ENCODE data around the gene KANSL1. TPM values are rescaled to one million over a fixed set of nuclear protein-coding genes. Genes with fewer than 3 reads are reported as not detected.
"Not testable (repeated sequence)": the region's sequence is repeated elsewhere in the genome, so short reads cannot be mapped to it uniquely, and the experiment has no call there.

KANSL1 gene
- total RNA-seq, result 100 to 1,000 TPM in 1 of 2 donors, 10 to 100 TPM in 1; 83.6 to 170 TPM

- H3K27me3 Mint-ChIP-seq, result no peaks in the 10 kb centered on the region
These were observed at the start of gene KANSL1 for GRCh38 chr17:46193151-46193625. TSS of gene KANSL1 (minus strand) at chr17:46193429. CDS start at chr17:46172143, 21,286 bp downstream.

GRCh38 chr17:46231359-46231758 lies 38.1 kb upstream of the KANSL1 start:
- H3K4me3 Mint-ChIP-seq; H3K27me3 Mint-ChIP-seq; H3K27ac Mint-ChIP-seq; H3K4me1 Mint-ChIP-seq; H3K9me3 Mint-ChIP-seq; H3K36me3 Mint-ChIP-seq (ENCODE audit: low read depth); ATAC-seq (replicated peaks): not testable (repeated sequence)

More at GRCh38 chr17:46193151-46193625, at the start of gene KANSL1:
- H3K27ac Mint-ChIP-seq, result peak within 1 kb of the TSS; percentile 88
- peaks cover 47% of the 10 kb centered on the region for H3K4me1 Mint-ChIP-seq
- H3K36me3 Mint-ChIP-seq (ENCODE audit: low read depth), result peaks cover 32% of the 10 kb centered on the region
- H3K9me3 Mint-ChIP-seq, result no peaks in the 10 kb centered on the region
- ATAC-seq (replicated peaks), result peak; percentile 63
- H3K4me3 Mint-ChIP-seq, result peak within 1 kb of the TSS; percentile 94

- not testable (repeated sequence) for H3K9me3 Mint-ChIP-seq, H3K4me1 Mint-ChIP-seq, H3K27me3 Mint-ChIP-seq
- peak overlapping the region; percentile 86 for H3K4me3 Mint-ChIP-seq
- peak overlapping the region; percentile 78 for H3K27ac Mint-ChIP-seq
- peaks cover 12% of the 10 kb centered on the region for H3K36me3 Mint-ChIP-seq (ENCODE audit: low read depth)
- peak; percentile 98 for ATAC-seq (replicated peaks)
These were observed 32.1 kb upstream of the KANSL1 start for GRCh38 chr17:46225274-46225794.

- not testable (repeated sequence) for H3K4me1 Mint-ChIP-seq, H3K27me3 Mint-ChIP-seq, H3K9me3 Mint-ChIP-seq
- Mint-ChIP-seq H3K4me3 (peak overlapping the region; percentile 86), H3K36me3 (ENCODE audit: low read depth) (peaks cover 17% of the 10 kb centered on the region), H3K27ac (peak overlapping the region; percentile 78)
- peak; percentile 34 for ATAC-seq (replicated peaks)
These were observed 31.6 kb upstream of the KANSL1 start for GRCh38 chr17:46224864-46225263.

GRCh38 chr17:46223041-46223440 lies 29.8 kb upstream of the KANSL1 start:
- H3K36me3 Mint-ChIP-seq (ENCODE audit: low read depth), result peaks cover 34% of the 10 kb centered on the region
- peak overlapping the region; percentile 84 for H3K4me3 Mint-ChIP-seq
- H3K9me3 Mint-ChIP-seq, H3K27ac Mint-ChIP-seq, H3K27me3 Mint-ChIP-seq, H3K4me1 Mint-ChIP-seq: not testable (repeated sequence)
- ATAC-seq (replicated peaks), result peak; percentile 67

GRCh38 chr17:46216682-46217081 lies 23.5 kb upstream of the KANSL1 start:
- Mint-ChIP-seq H3K4me1 (peaks cover 14% of the 10 kb centered on the region), H3K27ac (no peak overlapping the region), H3K4me3 (no peak overlapping the region), H3K36me3 (ENCODE audit: low read depth) (peaks cover 82% of the 10 kb centered on the region), H3K9me3 (no peaks in the 10 kb centered on the region), H3K27me3 (no peaks in the 10 kb centered on the region)
- ATAC-seq (replicated peaks), result no peak

- peak overlapping the region; percentile 10 for H3K4me3 Mint-ChIP-seq
- peak; percentile 74 for ATAC-seq (replicated peaks)
- peak overlapping the region; percentile 1 for H3K27ac Mint-ChIP-seq
- peaks cover 73% of the 10 kb centered on the region for H3K36me3 Mint-ChIP-seq (ENCODE audit: low read depth)
- H3K27me3 Mint-ChIP-seq, result no peaks in the 10 kb centered on the region
- H3K4me1 Mint-ChIP-seq, result peaks cover 14% of the 10 kb centered on the region
- no peaks in the 10 kb centered on the region for H3K9me3 Mint-ChIP-seq
These were observed 19.6 kb upstream of the KANSL1 start for GRCh38 chr17:46212634-46213435.

- H3K9me3 Mint-ChIP-seq, result no peaks in the 10 kb centered on the region
- peaks cover 7% of the 10 kb centered on the region for H3K4me1 Mint-ChIP-seq
- H3K27ac Mint-ChIP-seq, result no peak overlapping the region
- H3K36me3 Mint-ChIP-seq (ENCODE audit: low read depth), result peaks cover 65% of the 10 kb centered on the region
- no peak overlapping the region for H3K4me3 Mint-ChIP-seq
- H3K27me3 Mint-ChIP-seq, result no peaks in the 10 kb centered on the region
- ATAC-seq (replicated peaks), result no peak
These were observed 15.8 kb upstream of the KANSL1 start for GRCh38 chr17:46208997-46209396.

- ATAC-seq (replicated peaks), result no peak
These were observed 12.7 kb upstream of the KANSL1 start for GRCh38 chr17:46205975-46206374.

GRCh38 chr17:46202424-46202823 lies 9.2 kb upstream of the KANSL1 start:
- no peak overlapping the region for H3K4me3 Mint-ChIP-seq
- peaks cover 30% of the 10 kb centered on the region for H3K36me3 Mint-ChIP-seq (ENCODE audit: low read depth)

More at GRCh38 chr17:46205975-46206374, 12.7 kb upstream of the KANSL1 start:
- H3K4me3 Mint-ChIP-seq, result no peak overlapping the region
- no peak overlapping the region for H3K27ac Mint-ChIP-seq
- H3K27me3 Mint-ChIP-seq, result no peaks in the 10 kb centered on the region
- peaks cover 58% of the 10 kb centered on the region for H3K36me3 Mint-ChIP-seq (ENCODE audit: low read depth)
- peaks cover 2% of the 10 kb centered on the region for H3K4me1 Mint-ChIP-seq
- H3K9me3 Mint-ChIP-seq, result no peaks in the 10 kb centered on the region

GRCh38 chr17:46201491-46201890 lies 8.3 kb upstream of the KANSL1 start:
- Mint-ChIP-seq H3K4me3 (no peak overlapping the region), H3K9me3 (no peaks in the 10 kb centered on the region), H3K27me3 (no peaks in the 10 kb centered on the region), H3K36me3 (ENCODE audit: low read depth) (peaks cover 27% of the 10 kb centered on the region), H3K27ac (no peak overlapping the region), H3K4me1 (peaks cover 22% of the 10 kb centered on the region)
- ATAC-seq (replicated peaks), result no peak

More at GRCh38 chr17:46202424-46202823, 9.2 kb upstream of the KANSL1 start:
- H3K4me1 Mint-ChIP-seq, result peaks cover 16% of the 10 kb centered on the region
- no peaks in the 10 kb centered on the region for H3K27me3 Mint-ChIP-seq
- no peak for ATAC-seq (replicated peaks)
- H3K9me3 Mint-ChIP-seq, result no peaks in the 10 kb centered on the region
- no peak overlapping the region for H3K27ac Mint-ChIP-seq

GRCh38 chr17:46200197-46200596 lies 7.0 kb upstream of the KANSL1 start:
- no peak overlapping the region for H3K4me3 Mint-ChIP-seq
- peaks cover 27% of the 10 kb centered on the region for H3K4me1 Mint-ChIP-seq
- ATAC-seq (replicated peaks), result no peak
- no peaks in the 10 kb centered on the region for H3K9me3 Mint-ChIP-seq
- H3K27me3 Mint-ChIP-seq, result no peaks in the 10 kb centered on the region
- peaks cover 14% of the 10 kb centered on the region for H3K36me3 Mint-ChIP-seq (ENCODE audit: low read depth)
- no peak overlapping the region for H3K27ac Mint-ChIP-seq

- Mint-ChIP-seq H3K27me3 (no peaks in the 10 kb centered on the region), H3K4me1 (peaks cover 31% of the 10 kb centered on the region), H3K4me3 (no peak overlapping the region), H3K9me3 (no peaks in the 10 kb centered on the region), H3K36me3 (ENCODE audit: low read depth) (peaks cover 11% of the 10 kb centered on the region), H3K27ac (no peak overlapping the region)
- ATAC-seq (replicated peaks), result no peak
These were observed 6.2 kb upstream of the KANSL1 start for GRCh38 chr17:46199379-46199778.

GRCh38 chr17:46198233-46198632 lies 5.0 kb upstream of the KANSL1 start:
- H3K36me3 Mint-ChIP-seq (ENCODE audit: low read depth), result peaks cover 12% of the 10 kb centered on the region
- H3K9me3 Mint-ChIP-seq, result no peaks in the 10 kb centered on the region
- no peak overlapping the region for H3K4me3 Mint-ChIP-seq
- ATAC-seq (replicated peaks), result no peak
- H3K4me1 Mint-ChIP-seq, result peaks cover 31% of the 10 kb centered on the region
- no peaks in the 10 kb centered on the region for H3K27me3 Mint-ChIP-seq
- H3K27ac Mint-ChIP-seq, result no peak overlapping the region

- ATAC-seq (replicated peaks), result no peak
- Mint-ChIP-seq H3K4me1 (peaks cover 31% of the 10 kb centered on the region), H3K27me3 (no peaks in the 10 kb centered on the region), H3K36me3 (ENCODE audit: low read depth) (peaks cover 14% of the 10 kb centered on the region), H3K9me3 (no peaks in the 10 kb centered on the region), H3K27ac (peak overlapping the region; percentile 10), H3K4me3 (no peak overlapping the region)
These were observed 4.3 kb upstream of the KANSL1 start for GRCh38 chr17:46197530-46197929.
